Epidermal melanocyte (primary cell): Measurements from ENCODE around the gene NAP1L1.
"Not testable (repeated sequence)": the region's sequence is repeated elsewhere in the genome, so short reads cannot be mapped to it uniquely, and the experiment has no call there.

Experiments
- DNase-seq: peaks from one replicate; pipeline ENCODE4 v3.0.0; 2011; ENCODE audit warnings: low spot score; ENCODE audit not compliant: insufficient read length

The NAP1L1 gene

DNA sequence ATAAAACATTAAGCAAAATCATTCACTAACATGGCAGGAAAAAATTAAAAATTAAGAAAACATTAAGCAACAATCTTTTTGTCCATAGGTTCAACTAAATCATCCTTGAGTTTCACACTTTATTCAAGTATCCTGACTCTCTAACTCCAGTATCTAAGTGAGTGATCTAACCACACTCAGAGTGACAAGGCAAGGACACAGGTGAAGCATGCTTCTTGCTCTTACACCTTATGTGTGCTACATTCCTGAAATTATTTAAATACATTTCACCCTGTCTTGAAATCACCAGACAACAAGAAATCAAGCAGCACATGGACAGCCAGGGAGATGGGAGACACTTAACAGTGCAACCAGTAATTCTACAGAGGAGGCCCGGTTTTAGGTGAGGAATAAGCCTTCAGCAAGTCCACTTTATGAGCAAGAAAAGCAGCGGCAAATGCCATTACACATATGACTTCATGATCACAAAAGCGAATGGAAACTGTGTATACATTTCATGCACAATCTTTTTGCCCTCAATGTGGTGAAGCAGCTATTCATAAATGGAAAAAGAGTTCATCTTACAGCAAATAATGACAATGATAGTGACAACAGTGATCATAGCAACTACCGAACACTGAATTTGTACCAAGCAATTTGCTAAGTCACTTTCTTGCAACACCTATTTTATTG is 90.3 kb downstream of the NAP1L1 start:
- no peak for DNase-seq

GRCh38 chr12:75991753-75992152 is 92.7 kb downstream of the NAP1L1 start:
- DNase-seq, result no peak

GRCh38 chr12:75990189-75990912 is 94.1 kb downstream of the NAP1L1 start:
- no peak for DNase-seq

- not testable (repeated sequence) for DNase-seq
Measured at GRCh38 chr12:75987709-75988108, 96.8 kb downstream of the NAP1L1 start.
